Erythroblast (primary cell): Measurements from ENCODE around the gene MORN2.

Experiments used
- GATA1 ChIP-seq: IDR thresholded peaks from 2 replicates; pipeline ENCODE4 v1.6.1; 2011; ENCODE audit warnings: low read depth, mild to moderate bottlenecking, control low read depth, low read length, moderate library complexity
- POLR2A ChIP-seq: IDR thresholded peaks from 2 replicates; pipeline ENCODE4 v1.6.1; 2011; ENCODE audit warnings: mild to moderate bottlenecking, low read length

GRCh38 chr2:38876407-38876806 lies 631 bp downstream of the MORN2 start:
- no peak for TF ChIP-seq POLR2A
- TF ChIP-seq GATA1: no peak
